Activated T-helper 1 cell treated with anti-CD3 and anti-CD28 coated beads, Interleukin-12 subunit alpha, Interleukin-12 subunit beta, Interleukin-2, Interleukin-4 antibody, amounts not matched to agents 30 ng/mL and 10 ng/mL and 1 ng/mL, durations not matched to agents 14 hours and 24 hours and 36 hours (primary cell): Measurements from ENCODE around the gene BPIFB3. TPM values are rescaled to one million over a fixed set of nuclear protein-coding genes. Genes with fewer than 3 reads are reported as not detected.
"Not testable (repeated sequence)": the region's sequence is repeated elsewhere in the genome, so short reads cannot be mapped to it uniquely, and the experiment has no call there.

ENCODE experiments used
- DNase-seq: peaks from one replicate; pipeline ENCODE4 v3.0.0; 2021; ENCODE audit warnings: low spot score
- H3K27ac Mint-ChIP-seq: one replicate; pipeline ENCODE4 v1.8.0; 2021; ENCODE audit warnings: mild to moderate bottlenecking, mixed read lengths
- H3K27me3 Mint-ChIP-seq: one replicate; pipeline ENCODE4 v1.8.0; 2022; ENCODE audit warnings: mild to moderate bottlenecking, moderate library complexity, mixed read lengths; ENCODE audit not compliant: insufficient read depth
- H3K36me3 Mint-ChIP-seq: one replicate; pipeline ENCODE4 v1.8.0; 2021; ENCODE audit warnings: low read depth, mixed read lengths
- H3K4me1 Mint-ChIP-seq: one replicate; pipeline ENCODE4 v1.8.0; 2021; ENCODE audit warnings: low read depth, mixed read lengths
- H3K4me3 Mint-ChIP-seq: one replicate; pipeline ENCODE4 v1.8.0; 2021; ENCODE audit warnings: mild to moderate bottlenecking, moderate library complexity, mixed read lengths
- H3K9me3 Mint-ChIP-seq: one replicate; pipeline ENCODE4 v1.8.0; 2021; ENCODE audit warnings: mixed read lengths
- intact Hi-C: fragments of 100-400 bp; cut with micrococcal nuclease; formaldehyde crosslinking; loops from one replicate; pipeline ENCODE4 v1.15.1; 2024
- total RNA-seq: library from RNA; stranded (reverse); gene quantifications from 2 replicates; pipeline ENCODE4 v1.2.3, GENCODE V29; 2022

BPIFB3 gene
- total RNA-seq, 1 donor from 2014 or later = not detected

DNA sequence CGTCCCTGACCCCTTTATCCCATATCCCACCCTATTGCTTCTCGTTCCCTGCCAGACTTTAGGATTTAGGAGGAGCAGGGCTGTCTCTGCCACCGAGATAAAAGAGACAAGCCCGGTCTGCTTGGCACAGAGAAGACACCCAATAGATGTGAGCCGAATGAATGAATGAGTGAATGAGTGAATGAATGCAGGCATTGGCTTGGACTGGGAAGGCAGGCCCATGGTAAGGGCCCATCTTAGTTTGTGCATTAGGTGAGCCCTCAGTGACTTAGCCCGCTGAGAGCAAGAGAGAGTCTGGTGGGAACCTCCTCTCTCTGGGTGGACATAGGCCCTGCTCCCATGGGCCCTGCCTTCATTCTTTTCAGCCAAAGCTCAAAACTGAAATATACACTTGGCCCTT is 23.1 kb upstream of the BPIFB3 start:
- no peaks in the 10 kb centered on the region for H3K4me1 Mint-ChIP-seq
- no peak overlapping the region for H3K4me3 Mint-ChIP-seq
- H3K9me3 Mint-ChIP-seq = no peaks in the 10 kb centered on the region
- H3K27me3 Mint-ChIP-seq = no peaks in the 10 kb centered on the region
- H3K36me3 Mint-ChIP-seq = no peaks in the 10 kb centered on the region
- no peak for DNase-seq
- no peak overlapping the region for H3K27ac Mint-ChIP-seq
- intact Hi-C loops = no loop called here

DNA sequence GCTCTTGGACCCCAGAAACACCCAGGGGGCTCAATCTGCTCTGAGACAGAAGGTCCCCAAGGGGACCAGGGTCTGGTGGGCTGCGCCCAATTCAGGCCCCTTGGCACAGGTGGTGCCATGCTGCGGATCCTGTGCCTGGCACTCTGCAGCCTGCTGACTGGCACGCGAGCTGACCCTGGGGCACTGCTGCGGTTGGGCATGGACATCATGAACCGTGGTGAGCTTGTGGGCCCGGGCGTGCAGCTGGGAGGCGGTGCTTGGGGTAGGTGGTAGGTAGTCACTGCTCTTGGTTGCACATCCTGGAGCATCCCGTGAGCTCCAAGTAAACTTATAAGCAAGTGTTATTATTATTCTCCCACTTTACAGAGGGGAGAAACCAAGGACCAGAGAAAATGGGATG is 22.2 kb upstream of the BPIFB3 start, which contains the start of gene BPIFB6:
Gene BPIFB6 (plus strand): TSS at position 118 of the 400 bp plus-strand sequence. CDS start 0 bp downstream, at position 118.
- no peaks in the 10 kb centered on the region for H3K27me3 Mint-ChIP-seq
- no peak within 1 kb of the TSS for H3K4me3 Mint-ChIP-seq
- no peaks in the 10 kb centered on the region for H3K4me1 Mint-ChIP-seq
- intact Hi-C loops = no loop called here
- H3K36me3 Mint-ChIP-seq = no peaks in the 10 kb centered on the region
- DNase-seq = no peak
- H3K27ac Mint-ChIP-seq = no peak within 1 kb of the TSS
- no peaks in the 10 kb centered on the region for H3K9me3 Mint-ChIP-seq

GRCh38 chr20:33032555-33032954 is 21.1 kb upstream of the BPIFB3 start:
- intact Hi-C loops = no loop called here
- Mint-ChIP-seq H3K4me1 (no peaks in the 10 kb centered on the region), H3K4me3 (no peak overlapping the region), H3K9me3 (no peaks in the 10 kb centered on the region), H3K27me3 (no peaks in the 10 kb centered on the region), H3K36me3 (no peaks in the 10 kb centered on the region), H3K27ac (no peak overlapping the region)
- DNase-seq = no peak

DNA sequence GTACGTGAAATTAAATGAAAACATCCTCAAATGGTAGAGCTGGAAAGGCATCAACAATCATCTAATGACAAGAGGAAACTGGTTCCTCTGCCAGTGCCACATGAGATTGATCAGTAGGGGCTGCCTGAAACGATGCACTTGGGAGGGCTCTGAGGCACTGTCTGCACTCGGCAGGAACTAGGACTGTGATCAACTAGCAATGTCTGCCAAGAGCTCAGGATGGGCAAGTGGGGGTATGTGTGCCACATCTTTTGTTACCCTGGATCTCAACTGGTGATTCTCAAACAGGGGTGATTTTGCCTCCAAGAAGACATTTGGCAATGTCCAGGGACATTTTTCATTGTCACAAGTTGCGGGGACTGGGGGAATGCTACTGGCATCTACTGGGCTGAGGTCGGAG is 20.3 kb upstream of the BPIFB3 start:
- Mint-ChIP-seq H3K36me3 (no peaks in the 10 kb centered on the region), H3K4me3 (no peak overlapping the region), H3K9me3 (no peaks in the 10 kb centered on the region), H3K4me1 (no peaks in the 10 kb centered on the region), H3K27ac (no peak overlapping the region), H3K27me3 (no peaks in the 10 kb centered on the region)
- intact Hi-C loops = no loop called here
- DNase-seq = no peak

GRCh38 chr20:33034115-33034514 is 19.6 kb upstream of the BPIFB3 start:
- H3K4me3 Mint-ChIP-seq = no peak overlapping the region
- no peak overlapping the region for H3K27ac Mint-ChIP-seq
- DNase-seq = no peak
- H3K4me1 Mint-ChIP-seq = no peaks in the 10 kb centered on the region
- H3K9me3 Mint-ChIP-seq = no peaks in the 10 kb centered on the region
- no peaks in the 10 kb centered on the region for H3K36me3 Mint-ChIP-seq
- intact Hi-C loops = no loop called here
- no peaks in the 10 kb centered on the region for H3K27me3 Mint-ChIP-seq

GRCh38 chr20:33034901-33035492 is 18.7 kb upstream of the BPIFB3 start:
- Mint-ChIP-seq H3K36me3 (no peaks in the 10 kb centered on the region), H3K27ac (no peak overlapping the region), H3K4me1 (no peaks in the 10 kb centered on the region), H3K4me3 (no peak overlapping the region), H3K9me3 (no peaks in the 10 kb centered on the region), H3K27me3 (no peaks in the 10 kb centered on the region)
- intact Hi-C loops = no loop called here
- DNase-seq = no peak

GRCh38 chr20:33037456-33037855 is 16.2 kb upstream of the BPIFB3 start:
- DNase-seq = no peak
- Mint-ChIP-seq H3K27ac (no peak overlapping the region), H3K4me3 (no peak overlapping the region), H3K4me1 (no peaks in the 10 kb centered on the region), H3K27me3 (no peaks in the 10 kb centered on the region), H3K36me3 (no peaks in the 10 kb centered on the region), H3K9me3 (no peaks in the 10 kb centered on the region)
- intact Hi-C loops = no loop called here

DNA sequence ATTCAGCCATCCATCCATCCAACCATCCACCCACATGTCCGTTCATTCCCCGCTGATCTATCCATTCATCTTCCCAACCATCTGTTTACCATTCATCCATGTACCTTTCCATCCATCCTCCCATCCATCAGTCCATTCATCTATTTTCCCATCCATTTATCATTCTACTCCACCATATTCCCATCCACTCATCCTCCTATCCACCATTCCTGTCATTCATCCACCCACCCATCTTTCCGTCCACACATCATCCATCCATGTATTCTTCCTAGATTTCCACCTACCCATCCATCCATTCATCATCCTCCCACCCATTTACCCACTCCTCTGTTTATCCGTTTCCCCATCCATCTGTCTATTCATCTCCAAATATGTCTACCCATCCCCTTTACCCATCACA is 15.5 kb upstream of the BPIFB3 start:
- Mint-ChIP-seq H3K27ac (peak overlapping the region; percentile 11), H3K4me1 (no peaks in the 10 kb centered on the region), H3K27me3 (no peaks in the 10 kb centered on the region), H3K4me3 (no peak overlapping the region), H3K9me3 (no peaks in the 10 kb centered on the region), H3K36me3 (no peaks in the 10 kb centered on the region)
- DNase-seq = no peak
- intact Hi-C loops = no loop called here

GRCh38 chr20:33042430-33042829 is 11.3 kb upstream of the BPIFB3 start:
- Mint-ChIP-seq H3K9me3 (peaks cover 19% of the 10 kb centered on the region), H3K27ac (no peak overlapping the region), H3K27me3 (no peaks in the 10 kb centered on the region), H3K36me3 (no peaks in the 10 kb centered on the region), H3K4me3 (no peak overlapping the region), H3K4me1 (no peaks in the 10 kb centered on the region)
- no peak for DNase-seq
- intact Hi-C loops = no loop called here

- no peak for DNase-seq
- no peaks in the 10 kb centered on the region for H3K27me3 Mint-ChIP-seq
Observed at GRCh38 chr20:33042983-33043730, 10.5 kb upstream of the BPIFB3 start.

GRCh38 chr20:33043731-33044181 is 9.9 kb upstream of the BPIFB3 start:
- no peaks in the 10 kb centered on the region for H3K36me3 Mint-ChIP-seq
- intact Hi-C loops = no loop called here
- DNase-seq = no peak
- H3K9me3 Mint-ChIP-seq = peaks cover 19% of the 10 kb centered on the region
- no peak overlapping the region for H3K27ac Mint-ChIP-seq
- H3K4me3 Mint-ChIP-seq = no peak overlapping the region
- no peaks in the 10 kb centered on the region for H3K27me3 Mint-ChIP-seq
- no peaks in the 10 kb centered on the region for H3K4me1 Mint-ChIP-seq

More at GRCh38 chr20:33042983-33043730, 10.5 kb upstream of the BPIFB3 start:
- Mint-ChIP-seq H3K36me3 (no peaks in the 10 kb centered on the region), H3K4me3 (no peak overlapping the region), H3K9me3 (peaks cover 19% of the 10 kb centered on the region), H3K4me1 (no peaks in the 10 kb centered on the region), H3K27ac (no peak overlapping the region)
- intact Hi-C loops = no loop called here

- H3K4me1 Mint-ChIP-seq, DNase-seq, H3K36me3 Mint-ChIP-seq, H3K27me3 Mint-ChIP-seq, intact Hi-C loops, H3K27ac Mint-ChIP-seq, H3K4me3 Mint-ChIP-seq: not testable (repeated sequence)
- H3K9me3 Mint-ChIP-seq = peaks cover 19% of the 10 kb centered on the region
Observed at GRCh38 chr20:33045129-33045721, 8.5 kb upstream of the BPIFB3 start.

- intact Hi-C loops = no loop called here
- peaks cover 19% of the 10 kb centered on the region for H3K9me3 Mint-ChIP-seq
- no peak overlapping the region for H3K4me3 Mint-ChIP-seq
Observed at GRCh38 chr20:33046412-33046811, 7.3 kb upstream of the BPIFB3 start.

More at GRCh38 chr20:33046412-33046811, 7.3 kb upstream of the BPIFB3 start:
- no peak for DNase-seq
- Mint-ChIP-seq H3K36me3 (no peaks in the 10 kb centered on the region), H3K27me3 (no peaks in the 10 kb centered on the region), H3K27ac (no peak overlapping the region), H3K4me1 (no peaks in the 10 kb centered on the region)
